HEK293T (cell line): Measurements from ENCODE around the gene IER5L.

Source experiments
- BHLHE40 ChIP-seq: fragments of 450-650 bp; IDR thresholded peaks from 2 replicates; pipeline ENCODE4 v1.6.1; 2016; ENCODE audit warnings: mild to moderate bottlenecking, moderate library complexity, borderline replicate concordance
- SP1 ChIP-seq: fragments of 450-650 bp; IDR thresholded peaks from 2 replicates; pipeline ENCODE4 v1.6.1; 2017

DNA sequence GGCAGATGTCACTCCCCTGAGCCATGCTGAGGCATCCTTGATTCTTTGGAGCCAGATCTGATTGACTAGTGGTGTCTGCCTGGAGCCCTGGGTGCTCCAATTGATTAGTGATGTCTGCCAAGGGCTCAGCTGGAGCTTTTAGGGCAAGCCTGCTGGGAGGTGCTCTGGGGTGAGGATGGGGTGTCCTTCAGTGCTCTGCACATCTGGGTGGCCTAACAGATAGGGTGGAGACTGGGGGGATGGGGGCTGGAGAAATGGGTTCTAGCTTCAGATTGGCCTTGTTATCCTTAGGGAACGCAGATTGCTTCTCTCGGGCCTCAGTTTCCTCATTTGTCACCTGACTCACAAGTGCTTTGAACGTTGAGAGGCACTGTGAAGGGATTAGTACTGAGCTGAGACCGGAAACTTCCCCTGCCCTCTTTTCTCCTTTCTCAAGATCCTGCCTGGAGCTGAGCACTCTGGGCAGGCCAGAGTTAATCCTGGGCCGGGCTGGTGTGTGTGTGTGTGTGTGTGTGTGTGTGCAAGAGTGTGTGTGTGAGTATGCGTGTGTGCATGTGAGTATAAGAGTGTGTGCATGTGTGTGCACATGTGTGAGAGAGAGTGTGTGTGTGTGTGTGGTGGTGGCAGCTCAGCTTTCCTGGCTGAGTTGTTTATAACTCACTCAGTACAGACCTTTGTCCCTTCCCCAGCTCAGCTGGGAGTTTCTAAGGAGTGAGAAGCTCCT lies 5.6 kb upstream of the IER5L start:
- TF ChIP-seq BHLHE40 = no peak
- TF ChIP-seq SP1 = no peak
